ENCODE data around the gene ANOS1. TPM values are rescaled to one million over a fixed set of nuclear protein-coding genes. Genes with fewer than 3 reads are reported as not detected.

ANOS1 gene
- total and polyA plus RNA-seq, 2 donors (not counting 3 experiments of a cell fraction or from before 2014, with no cell fraction given): 0.55 to 0.87 TPM

GRCh38 chrX:8717354-8717753 is 14.6 kb downstream of the ANOS1 start:
- ChIA-PET CTCF (no interaction called here), POLR2A (no interaction called here)
- no peak overlapping the region for H3K4me2 ChIP-seq (ENCODE audit: insufficient read depth, low read length)
- no peaks in the 10 kb centered on the region for H3K4me1 ChIP-seq (ENCODE audit: control insufficient read depth, extremely low read depth, insufficient read depth, low read length)
- FAIRE-seq (no peak), DNase-seq (ENCODE audit: low read depth, low spot score) (no peak)
- no peak overlapping the region for H3K9ac ChIP-seq (replicated peaks; ENCODE audit: extremely low read depth, insufficient read depth, low read length)
- H3K27me3 ChIP-seq (ENCODE audit: control insufficient read depth in 2 of 2, insufficient read depth in 2 of 2, low read length in 2 of 2): no peaks in the 10 kb centered on the region
- no peak overlapping the region for H3K27ac ChIP-seq (ENCODE audit: insufficient read depth, low read depth, low read length)
- intact Hi-C loops (cut with micrococcal nuclease): no loop called here
- H3K79me2 ChIP-seq (ENCODE audit: control insufficient read depth, insufficient read depth, low read length): no peaks in the 10 kb centered on the region
- no peaks in the 10 kb centered on the region for H3K36me3 ChIP-seq (ENCODE audit: control insufficient read depth in 2 of 2, extremely low read depth in 1 of 2, insufficient read depth in 2 of 2, low read length in 2 of 2)
- no peak overlapping the region for H3K4me3 ChIP-seq (replicated peaks in 1 of 3; ENCODE audit: insufficient read depth in 1 of 3, low read depth in 1 of 3, low read length in 3 of 3)
- dilution Hi-C loops (cut with MboI; ENCODE audit: extremely low pct_ligation_motif_present, low sequenced_read_pairs): no loop called here
- no peak for TF ChIP-seq GATA2 (IDR thresholded peaks at IDR 0.05; ENCODE audit: insufficient read depth, insufficient read length, low read depth, low read length)
- no peak for TF ChIP-seq MYC (IDR thresholded peaks at IDR 0.05; ENCODE audit: low read depth, low read length)
- TF ChIP-seq JUN (IDR thresholded peaks at IDR 0.05; ENCODE audit: borderline replicate concordance, insufficient read depth, insufficient read length, low read depth): no peak
- TF ChIP-seq POLR2AphosphoS5 (IDR thresholded peaks at IDR 0.05; ENCODE audit: insufficient read depth, low read depth, low read length): no peak
- no peak for TF ChIP-seq MAX (IDR thresholded peaks at IDR 0.05; ENCODE audit: insufficient read depth, insufficient read length)
- no peak for TF ChIP-seq CTCF (IDR thresholded peaks at IDR 0.05; ENCODE audit: extremely low read depth in 1 of 2, insufficient read depth in 1 of 2, low read depth in 1 of 2, low read length in 2 of 2)
- TF ChIP-seq EZH2 (IDR thresholded peaks at IDR 0.05; ENCODE audit: borderline replicate concordance, low read depth, low read length, severe bottlenecking): no peak
- no peak for TF ChIP-seq FOS (IDR thresholded peaks at IDR 0.05; ENCODE audit: borderline replicate concordance, insufficient read depth, low read length)
- TF ChIP-seq POLR2A (IDR thresholded peaks at IDR 0.05; ENCODE audit: low read depth, low read length): no peak
- H3K9me3 ChIP-seq (replicated peaks; ENCODE audit: control insufficient read depth, insufficient read depth, low read length): no peaks in the 10 kb centered on the region
- no peaks in the 10 kb centered on the region for H3K9me1 ChIP-seq (replicated peaks; ENCODE audit: control insufficient read depth, extremely low read depth, insufficient read depth, low read length)
- no TSS peak for BruUV-seq (replicated peaks)
- no peak overlapping the region for H2AFZ ChIP-seq (ENCODE audit: low read depth, low read length)
- H4K20me1 ChIP-seq (replicated peaks; ENCODE audit: control insufficient read depth, extremely low read depth, insufficient read depth, low read length): no peaks in the 10 kb centered on the region

Data from endothelial cell of umbilical vein (primary cell).